ENCODE results near the gene TEX261.

The TEX261 gene

GRCh38 chr2:70991742-70992141 is 2.9 kb downstream of the TEX261 start:
- peaks cover 11% of the 10 kb centered on the region for H3K4me1 ChIP-seq (ENCODE audit: low read length)
- no peak overlapping the region for H2AFZ ChIP-seq (ENCODE audit: low read length)
- H3K27me3 ChIP-seq (replicated peaks; ENCODE audit: insufficient read depth, low read length), result no peaks in the 10 kb centered on the region
- no peaks in the 10 kb centered on the region for H3K9me3 ChIP-seq (replicated peaks; ENCODE audit: insufficient read depth, low read length)
- H3K36me3 ChIP-seq (replicated peaks; ENCODE audit: insufficient read depth, low read length), result no peaks in the 10 kb centered on the region; the same call in 1 of the 2 replicates
- H3K4me3 ChIP-seq (ENCODE audit: low read length), result no peak overlapping the region
- H3F3A ChIP-seq (ENCODE audit: insufficient read depth, low read length), result 0 out of 2 replicates have a peak, but pooled peaks cover 6% of the 10 kb centered on the region
- H3K79me2 ChIP-seq (ENCODE audit: low read length), result peaks cover 29% of the 10 kb centered on the region
- no peak overlapping the region for H3K4me2 ChIP-seq (ENCODE audit: low read depth, low read length)
- H3K9ac ChIP-seq (ENCODE audit: low read length), result no peak overlapping the region
- H3K9me2 ChIP-seq (replicated peaks; ENCODE audit: insufficient read depth, low read length), result no peaks in the 10 kb centered on the region
- H4K20me1 ChIP-seq (ENCODE audit: insufficient read depth, low read length), result no peaks in the 10 kb centered on the region
- DNase-seq, result no peak
- no peak overlapping the region for H3K27ac ChIP-seq (ENCODE audit: low read length)
- TF ChIP-seq EZH2 (optimal IDR thresholded peaks at IDR 0.05; ENCODE audit: low read depth, low read length) (no peak), EZH2phosphoT487 (IDR thresholded peaks at IDR 0.05; ENCODE audit: low read length) (no peak)
- TF ChIP-seq, protein P1, sequence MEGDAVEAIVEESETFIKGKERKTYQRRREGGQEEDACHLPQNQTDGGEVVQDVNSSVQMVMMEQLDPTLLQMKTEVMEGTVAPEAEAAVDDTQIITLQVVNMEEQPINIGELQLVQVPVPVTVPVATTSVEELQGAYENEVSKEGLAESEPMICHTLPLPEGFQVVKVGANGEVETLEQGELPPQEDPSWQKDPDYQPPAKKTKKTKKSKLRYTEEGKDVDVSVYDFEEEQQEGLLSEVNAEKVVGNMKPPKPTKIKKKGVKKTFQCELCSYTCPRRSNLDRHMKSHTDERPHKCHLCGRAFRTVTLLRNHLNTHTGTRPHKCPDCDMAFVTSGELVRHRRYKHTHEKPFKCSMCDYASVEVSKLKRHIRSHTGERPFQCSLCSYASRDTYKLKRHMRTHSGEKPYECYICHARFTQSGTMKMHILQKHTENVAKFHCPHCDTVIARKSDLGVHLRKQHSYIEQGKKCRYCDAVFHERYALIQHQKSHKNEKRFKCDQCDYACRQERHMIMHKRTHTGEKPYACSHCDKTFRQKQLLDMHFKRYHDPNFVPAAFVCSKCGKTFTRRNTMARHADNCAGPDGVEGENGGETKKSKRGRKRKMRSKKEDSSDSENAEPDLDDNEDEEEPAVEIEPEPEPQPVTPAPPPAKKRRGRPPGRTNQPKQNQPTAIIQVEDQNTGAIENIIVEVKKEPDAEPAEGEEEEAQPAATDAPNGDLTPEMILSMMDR (IDR thresholded peaks at IDR 0.05; ENCODE audit: low read length), result no peak

- Histone ChIP-seq H2AFZ (ENCODE audit: low read length) (no peak overlapping the region), H3K4me1 (ENCODE audit: low read length) (peaks cover 11% of the 10 kb centered on the region), H3K4me2 (ENCODE audit: low read depth, low read length) (no peak overlapping the region), H3K79me2 (ENCODE audit: low read length) (peaks cover 29% of the 10 kb centered on the region), H3K9me2 (replicated peaks; ENCODE audit: insufficient read depth, low read length) (no peaks in the 10 kb centered on the region), H3F3A (ENCODE audit: insufficient read depth, low read length) (0 out of 2 replicates have a peak, but pooled peaks cover 6% of the 10 kb centered on the region), H3K4me3 (ENCODE audit: low read length) (no peak overlapping the region), H3K9ac (ENCODE audit: low read length) (no peak overlapping the region), H4K20me1 (ENCODE audit: insufficient read depth, low read length) (peaks cover 3% of the 10 kb centered on the region; the same call in 1 of the 2 replicates), H3K27ac (ENCODE audit: low read length) (no peak overlapping the region), H3K27me3 (replicated peaks; ENCODE audit: insufficient read depth, low read length) (no peaks in the 10 kb centered on the region), H3K9me3 (replicated peaks; ENCODE audit: insufficient read depth, low read length) (no peaks in the 10 kb centered on the region), H3K36me3 (replicated peaks; ENCODE audit: insufficient read depth, low read length) (no peaks in the 10 kb centered on the region; the same call in 1 of the 2 replicates)
- no peak for DNase-seq
- TF ChIP-seq, protein P1 (IDR thresholded peaks at IDR 0.05; ENCODE audit: low read length), result no peak
- TF ChIP-seq EZH2 (optimal IDR thresholded peaks at IDR 0.05; ENCODE audit: low read depth, low read length) (no peak), EZH2phosphoT487 (IDR thresholded peaks at IDR 0.05; ENCODE audit: low read length) (no peak)
Measured at GRCh38 chr2:70991142-70991541, 3.5 kb downstream of the TEX261 start.

- Histone ChIP-seq H3K36me3 (replicated peaks; ENCODE audit: insufficient read depth, low read length) (no peaks in the 10 kb centered on the region; the same call in 1 of the 2 replicates), H3K4me3 (ENCODE audit: low read length) (no peak overlapping the region), H3K27ac (ENCODE audit: low read length) (no peak overlapping the region), H3K4me1 (ENCODE audit: low read length) (peaks cover 11% of the 10 kb centered on the region), H4K20me1 (ENCODE audit: insufficient read depth, low read length) (peaks cover 3% of the 10 kb centered on the region; the same call in 1 of the 2 replicates), H3K79me2 (ENCODE audit: low read length) (peaks cover 29% of the 10 kb centered on the region), H3K4me2 (ENCODE audit: low read depth, low read length) (no peak overlapping the region), H3K9me2 (replicated peaks; ENCODE audit: insufficient read depth, low read length) (no peaks in the 10 kb centered on the region), H3K27me3 (replicated peaks; ENCODE audit: insufficient read depth, low read length) (no peaks in the 10 kb centered on the region), H2AFZ (ENCODE audit: low read length) (no peak overlapping the region), H3K9ac (ENCODE audit: low read length) (no peak overlapping the region), H3K9me3 (replicated peaks; ENCODE audit: insufficient read depth, low read length) (no peaks in the 10 kb centered on the region), H3F3A (ENCODE audit: insufficient read depth, low read length) (0 out of 2 replicates have a peak, but pooled peaks cover 1% of the 10 kb centered on the region)
- TF ChIP-seq EZH2phosphoT487 (IDR thresholded peaks at IDR 0.05; ENCODE audit: low read length) (no peak), EZH2 (optimal IDR thresholded peaks at IDR 0.05; ENCODE audit: low read depth, low read length) (no peak)
- TF ChIP-seq, protein P1 (IDR thresholded peaks at IDR 0.05; ENCODE audit: low read length), result no peak
- no peak for DNase-seq
Measured at GRCh38 chr2:70990216-70990615, 4.5 kb downstream of the TEX261 start.
